MG63 (cell line): ENCODE data around the gene ALAD. TPM values are rescaled to one million over a fixed set of nuclear protein-coding genes. Genes with fewer than 3 reads are reported as not detected.

Experiments used
- DNase-seq: peaks from one replicate; pipeline ENCODE4 v3.0.0-alpha.2; 2020
- H3K27me3 ChIP-seq: fragments of 250-450 bp; sonication (Bioruptor Pico); 2 replicates; pipeline ENCODE4 v1.5.1; 2020; ENCODE audit warnings: mild to moderate bottlenecking, moderate library complexity
- H3K36me3 ChIP-seq: fragments of 250-450 bp; sonication (Bioruptor Pico); 2 replicates; pipeline ENCODE4 v1.5.1; 2020; ENCODE audit warnings: mild to moderate bottlenecking, moderate library complexity
- H3K4me3 ChIP-seq: fragments of 250-450 bp; sonication (Bioruptor Pico); 2 replicates; pipeline ENCODE4 v1.5.1; 2020; ENCODE audit warnings: mild to moderate bottlenecking, moderate library complexity
- H3K9me3 ChIP-seq: fragments of 250-450 bp; sonication (Bioruptor Pico); 2 replicates; pipeline ENCODE4 v1.5.1; 2020; ENCODE audit warnings: mild to moderate bottlenecking, moderate library complexity
- total RNA-seq: library from RNA; depleted of rRNA; stranded (reverse); fragments of >200 nt; shearing (Covaris generic); gene quantifications from 2 replicates; pipeline ENCODE4 v1.2.3, GENCODE V29; 2014; ENCODE audit warnings: low replicate concordance; rRNA removed

The ALAD gene
- total RNA-seq, 1 experiment from 2014 or later: 14.8 TPM

GRCh38 chr9:113343732-113344231 is 57.3 kb downstream of the ALAD start:
- Histone ChIP-seq H3K36me3 (no peaks in the 10 kb centered on the region), H3K4me3 (no peak overlapping the region), H3K27me3 (peaks cover 3% of the 10 kb centered on the region; the same call in 1 of the 2 replicates), H3K9me3 (no peaks in the 10 kb centered on the region)
- DNase-seq: peak; percentile 11

DNA sequence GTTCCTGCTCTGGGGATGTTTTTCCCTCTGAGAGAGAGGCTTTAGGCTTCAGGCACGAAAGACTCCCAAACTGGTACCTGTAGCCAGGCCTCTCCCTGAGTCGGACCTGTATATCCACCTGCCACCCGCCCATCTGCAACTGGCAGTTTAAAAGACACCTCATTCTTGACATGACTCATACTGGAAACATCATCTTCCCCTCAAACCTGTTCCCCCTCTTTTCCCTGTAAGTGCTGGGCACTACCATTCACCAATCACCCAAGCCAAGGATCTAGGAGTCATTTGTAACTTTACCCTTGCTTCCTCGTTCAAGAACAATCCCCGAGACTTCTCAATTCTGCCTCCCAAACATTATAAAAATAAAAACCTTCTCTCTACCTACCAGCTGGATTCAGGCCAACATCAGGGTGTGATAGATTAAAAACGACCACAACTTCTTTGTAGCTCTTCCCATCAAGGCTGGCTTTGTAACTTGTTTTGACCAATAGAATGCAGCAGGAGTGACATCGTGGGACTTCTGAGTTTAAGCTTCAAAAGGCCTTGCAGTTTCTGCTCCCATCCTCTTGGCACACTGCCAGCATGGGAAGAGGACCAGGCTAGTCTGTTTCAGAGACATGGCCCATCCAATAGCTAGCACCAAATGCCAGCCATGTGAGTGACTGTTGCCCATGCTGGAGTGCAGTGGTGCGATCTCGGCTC is 59.2 kb downstream of the ALAD start:
- DNase-seq: no peak
- Histone ChIP-seq H3K9me3 (no peaks in the 10 kb centered on the region), H3K27me3 (no peaks in the 10 kb centered on the region), H3K36me3 (no peaks in the 10 kb centered on the region), H3K4me3 (no peak overlapping the region)

DNA sequence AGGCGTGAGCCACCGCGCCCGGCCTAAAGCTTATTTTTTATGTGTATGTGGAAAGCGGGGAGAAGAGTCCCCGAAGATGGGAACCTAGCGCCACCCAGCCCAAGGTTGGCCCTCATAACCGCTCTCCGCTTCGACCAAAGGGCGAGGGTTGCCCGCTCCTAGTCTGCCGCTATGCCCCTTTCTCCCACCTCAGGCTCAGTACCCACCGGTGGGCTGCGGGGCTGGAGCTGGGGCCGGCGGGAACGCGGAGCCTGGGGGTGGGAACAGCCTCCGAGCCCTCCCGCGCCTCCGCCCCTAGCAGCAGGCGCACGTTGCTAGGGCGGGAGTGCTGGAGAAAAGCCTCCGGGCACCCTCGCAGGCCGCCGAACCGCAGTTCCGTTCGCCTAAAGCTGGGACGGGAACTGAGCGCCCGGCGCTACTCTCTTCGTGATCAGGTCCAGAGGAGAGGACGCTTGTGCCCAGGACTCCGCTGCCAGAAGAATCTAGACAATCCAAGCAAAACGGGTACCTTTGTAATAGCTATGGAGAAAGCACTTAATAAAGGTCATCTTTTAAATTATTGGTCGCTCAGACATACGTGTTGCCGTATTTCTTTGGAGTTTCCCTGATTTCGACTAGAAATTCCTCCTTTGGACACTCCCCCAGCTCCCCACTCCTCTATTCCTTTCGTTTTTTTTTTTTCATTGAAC is 60.9 kb downstream of the ALAD start, which contains the start of gene WDR31:
TSS of gene WDR31 (minus strand) at position 265 of the 689 bp plus-strand sequence. CDS start 8,253 bp downstream, outside the sequence.
- peak; percentile 87 for DNase-seq
- H3K4me3 ChIP-seq: peak within 1 kb of the TSS; percentile 96
- no peaks in the 10 kb centered on the region for H3K9me3 ChIP-seq
- H3K27me3 ChIP-seq: no peaks in the 10 kb centered on the region
- no peaks in the 10 kb centered on the region for H3K36me3 ChIP-seq

DNA sequence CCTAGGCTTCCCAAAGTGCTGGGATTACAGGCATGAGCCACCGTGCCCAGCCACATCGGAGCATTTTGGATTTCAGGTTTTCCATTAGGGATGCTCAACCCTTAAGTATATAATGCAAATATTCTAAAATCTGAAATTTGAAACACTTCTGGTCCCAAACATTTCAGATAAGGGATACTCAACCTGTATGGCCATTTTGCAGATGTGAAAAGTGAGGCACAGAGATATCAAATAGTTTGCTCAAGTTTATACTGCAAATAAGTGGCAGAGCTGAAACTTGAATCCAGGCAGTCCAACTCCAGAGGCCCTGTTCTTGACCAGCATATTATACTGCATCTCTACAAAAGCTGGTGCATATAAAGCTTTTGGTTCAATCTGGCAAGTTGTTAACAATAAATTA is 63.4 kb downstream of the ALAD start:
- Histone ChIP-seq H3K4me3 (no peak overlapping the region), H3K36me3 (no peaks in the 10 kb centered on the region), H3K9me3 (no peaks in the 10 kb centered on the region), H3K27me3 (no peaks in the 10 kb centered on the region)
- DNase-seq: no peak

Other genes starting within 250 kb of the ALAD start
- gene FKBP15, start 180.0 kb downstream of the ALAD start, total RNA-seq: 7.9 and 14.2 TPM in 2 replicates
- 13.9 and 14.7 TPM in 2 replicates for gene SLC31A1, start 179.7 kb downstream of the ALAD start, total RNA-seq
- gene CDC26, start 125.7 kb downstream of the ALAD start, total RNA-seq: 38.9 and 67.6 TPM in 2 replicates
- 42.0 and 58.9 TPM in 2 replicates for gene PRPF4, start 125.6 kb downstream of the ALAD start, total RNA-seq
- gene RNF183, start 97.9 kb downstream of the ALAD start, total RNA-seq: not detected in 2 replicates
- 1.6 and 2.5 TPM in 2 replicates for gene WDR31, start 61.0 kb downstream of the ALAD start, total RNA-seq
- not detected in 2 replicates for gene BSPRY, start 51.7 kb downstream of the ALAD start, total RNA-seq
- gene HDHD3, start 24.3 kb downstream of the ALAD start, total RNA-seq: 7.6 and 11.5 TPM in 2 replicates
- 81.1 and 97.9 TPM in 2 replicates for gene POLE3, start 9.4 kb upstream of the ALAD start, total RNA-seq
- 0.33 TPM in 1 of 2 replicates, not detected in the other for gene C9orf43, start 9.5 kb upstream of the ALAD start, total RNA-seq
- 96.9 and 148 TPM in 2 replicates for gene RGS3, start 62.4 kb upstream of the ALAD start, total RNA-seq